Mucosa of descending colon (tissue), 3 donors: ENCODE measurements around the gene IPO11. TPM values are rescaled to one million over a fixed set of nuclear protein-coding genes. Genes with fewer than 3 reads are reported as not detected.

Experiments
- ATAC-seq: fragments of 200-7000 bp; cut with Tn5 transposase; one replicate; pipeline ENCODE4 v1.9.1; 2020; ENCODE audit warnings: mild to moderate bottlenecking, moderate library complexity
- DNase-seq, 3 donors: peaks; one replicate each; pipeline ENCODE4 v3.0.0-alpha.2; 2020
- H3K36me3 ChIP-seq: fragments of 200-600 bp; one replicate; pipeline ENCODE4 v1.8.0; 2021; ENCODE audit warnings: low read depth, mild to moderate bottlenecking
- H3K4me1 ChIP-seq: fragments of 200-600 bp; one replicate; pipeline ENCODE4 v1.8.0; 2021; ENCODE audit warnings: low read depth, mild to moderate bottlenecking
- H3K4me3 ChIP-seq: fragments of 200-600 bp; one replicate; pipeline ENCODE4 v1.8.0; 2021; ENCODE audit warnings: mild to moderate bottlenecking
- H3K9me3 ChIP-seq: fragments of 200-600 bp; one replicate; pipeline ENCODE4 v1.8.0; 2021; ENCODE audit warnings: mild to moderate bottlenecking
- intact Hi-C, 2 donors: fragments of 100-400 bp; cut with DNase I in 1 of 2; cut with micrococcal nuclease in 1 of 2; formaldehyde crosslinking; loops; one replicate each; pipeline versions ENCODE4 v1.11.0 to v1.11.1; 2022; cut with DNase I, micrococcal nuclease
- total RNA-seq, 3 donors: library from RNA; stranded (reverse); fragmentation: NEBNext Ultra II Directional in 2 of 3; extraction: Animal tissue kit (Norgen Biotek cat#: 25700) in 2 of 3; gene quantifications; one replicate each; pipeline versions ENCODE4 v1.2.1 to v1.2.4, GENCODE V29; 2021 to 2023
- TF ChIP-seq, protein P1 (sequence below): fragments of 200-600 bp; IDR thresholded peaks from one replicate; pipeline ENCODE4 v1.8.0; 2022; ENCODE audit warnings: antibody characterized with exemption, mild to moderate bottlenecking
- donor health status: DM: no; HTN: no; CAD: no; lungs with moderate emphysema.
- donor health status: DM: no; HTN: no; CAD: no.
- donor health status: DM: no; HTN: yes; CAD: no.

The IPO11 gene
- total RNA-seq, 3 donors from 2014 or later, result 17.6 to 21.9 (median 18.5) TPM

DNA sequence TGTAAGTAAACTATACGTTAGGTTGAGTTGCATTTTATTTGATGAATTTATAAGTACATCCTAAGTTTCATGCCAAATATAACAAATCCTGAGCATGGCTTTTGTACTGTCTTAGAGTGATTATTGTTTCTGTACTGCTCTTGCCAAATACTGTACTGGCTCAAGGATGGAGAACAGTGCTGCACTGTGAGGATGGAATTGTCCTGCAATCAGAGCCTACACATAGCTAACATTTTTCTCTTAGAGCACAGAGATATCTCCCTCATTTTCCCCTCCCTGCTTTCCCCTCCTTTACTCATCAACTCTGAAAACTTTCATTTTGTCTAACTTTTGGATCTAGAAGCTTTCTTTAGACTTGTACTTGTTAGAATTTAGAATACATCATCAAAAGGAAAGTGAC is 194.3 kb downstream of the IPO11 start:
- no peak overlapping the region for H3K4me3 ChIP-seq
- ATAC-seq (no peak), DNase-seq (no peak)
- TF ChIP-seq, protein P1, sequence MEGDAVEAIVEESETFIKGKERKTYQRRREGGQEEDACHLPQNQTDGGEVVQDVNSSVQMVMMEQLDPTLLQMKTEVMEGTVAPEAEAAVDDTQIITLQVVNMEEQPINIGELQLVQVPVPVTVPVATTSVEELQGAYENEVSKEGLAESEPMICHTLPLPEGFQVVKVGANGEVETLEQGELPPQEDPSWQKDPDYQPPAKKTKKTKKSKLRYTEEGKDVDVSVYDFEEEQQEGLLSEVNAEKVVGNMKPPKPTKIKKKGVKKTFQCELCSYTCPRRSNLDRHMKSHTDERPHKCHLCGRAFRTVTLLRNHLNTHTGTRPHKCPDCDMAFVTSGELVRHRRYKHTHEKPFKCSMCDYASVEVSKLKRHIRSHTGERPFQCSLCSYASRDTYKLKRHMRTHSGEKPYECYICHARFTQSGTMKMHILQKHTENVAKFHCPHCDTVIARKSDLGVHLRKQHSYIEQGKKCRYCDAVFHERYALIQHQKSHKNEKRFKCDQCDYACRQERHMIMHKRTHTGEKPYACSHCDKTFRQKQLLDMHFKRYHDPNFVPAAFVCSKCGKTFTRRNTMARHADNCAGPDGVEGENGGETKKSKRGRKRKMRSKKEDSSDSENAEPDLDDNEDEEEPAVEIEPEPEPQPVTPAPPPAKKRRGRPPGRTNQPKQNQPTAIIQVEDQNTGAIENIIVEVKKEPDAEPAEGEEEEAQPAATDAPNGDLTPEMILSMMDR, result no peak
- no peaks in the 10 kb centered on the region for H3K9me3 ChIP-seq
- H3K36me3 ChIP-seq, result no peaks in the 10 kb centered on the region
- H3K4me1 ChIP-seq, result no peaks in the 10 kb centered on the region
- intact Hi-C loops, result no loop called here

DNA sequence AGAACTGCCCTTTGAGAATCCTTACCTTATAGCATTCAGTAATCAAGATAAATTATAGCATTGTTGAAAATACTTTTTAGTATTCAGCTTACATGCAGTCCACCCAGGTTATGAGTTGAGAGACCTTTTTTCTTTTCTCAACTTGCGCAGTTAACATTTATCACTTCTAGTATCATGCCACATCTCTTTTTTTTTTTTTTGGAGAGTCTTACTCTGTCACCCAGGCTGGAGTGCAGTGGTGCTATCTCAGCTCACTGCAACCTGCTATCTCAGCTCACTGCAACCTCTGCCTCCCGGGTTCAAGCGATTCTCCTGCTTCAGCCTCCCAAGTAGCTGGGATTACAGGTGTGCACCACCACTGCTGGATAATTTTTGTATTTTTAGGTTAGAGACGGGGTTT is 195.1 kb downstream of the IPO11 start:
- no peak for DNase-seq
- intact Hi-C loops, result no loop called here
- no peaks in the 10 kb centered on the region for H3K4me1 ChIP-seq
- ATAC-seq, result no peak
- H3K9me3 ChIP-seq, result no peaks in the 10 kb centered on the region
- no peaks in the 10 kb centered on the region for H3K36me3 ChIP-seq
- H3K4me3 ChIP-seq, result no peak overlapping the region
- TF ChIP-seq, protein P1, result no peak

GRCh38 chr5:62608529-62609511 is 196.3 kb downstream of the IPO11 start:
- Histone ChIP-seq H3K9me3 (no peaks in the 10 kb centered on the region), H3K4me1 (no peaks in the 10 kb centered on the region), H3K36me3 (no peaks in the 10 kb centered on the region), H3K4me3 (no peak overlapping the region)
- DNase-seq, result no peak
- TF ChIP-seq, protein P1, result no peak
- ATAC-seq, result no peak
- intact Hi-C loops, result no loop called here

- no peak for ATAC-seq
- H3K9me3 ChIP-seq, result no peaks in the 10 kb centered on the region
- H3K4me3 ChIP-seq, result no peak overlapping the region
- TF ChIP-seq, protein P1, result no peak
- no peaks in the 10 kb centered on the region for H3K36me3 ChIP-seq
- no peak for DNase-seq
- intact Hi-C loops, result no loop called here
- H3K4me1 ChIP-seq, result no peaks in the 10 kb centered on the region
Observed at GRCh38 chr5:62614355-62614754, 201.8 kb downstream of the IPO11 start.

DNA sequence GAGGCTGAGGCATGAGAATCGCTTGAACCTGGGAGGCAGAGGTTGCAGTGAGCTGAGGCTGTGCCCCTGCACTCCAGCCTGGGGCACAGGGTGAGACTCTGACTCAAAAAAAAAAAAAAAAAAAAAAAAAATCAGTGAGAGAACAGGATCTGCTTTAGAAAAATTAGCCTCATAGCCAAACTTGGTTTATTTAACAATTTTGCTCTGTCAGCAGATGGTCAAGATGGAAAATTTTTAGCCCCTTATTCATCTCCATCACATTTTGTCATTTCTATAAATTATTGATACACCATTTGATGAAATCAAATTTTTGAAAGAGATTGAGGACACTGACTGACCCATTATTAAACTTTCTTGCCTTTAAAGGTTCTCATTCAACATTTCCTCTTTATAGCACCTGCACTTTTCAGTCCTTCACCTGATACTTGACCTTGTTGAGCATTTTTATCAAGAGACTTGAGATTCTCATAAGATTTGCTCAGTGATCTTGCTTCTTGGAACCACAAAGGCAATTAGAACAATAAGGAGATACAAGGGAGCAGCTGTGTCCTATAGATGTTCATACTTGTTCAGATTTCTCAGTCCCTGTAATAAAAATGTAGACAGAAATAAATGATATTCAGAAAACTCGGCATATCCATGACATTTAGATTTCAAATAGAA is 204.2 kb downstream of the IPO11 start:
- ATAC-seq (no peak), DNase-seq (no peak)
- H3K4me3 ChIP-seq, result no peak overlapping the region
- H3K4me1 ChIP-seq, result no peaks in the 10 kb centered on the region
- H3K36me3 ChIP-seq, result no peaks in the 10 kb centered on the region
- TF ChIP-seq, protein P1, result no peak
- intact Hi-C loops, result no loop called here
- H3K9me3 ChIP-seq, result no peaks in the 10 kb centered on the region
